K562 (cell line): ENCODE measurements around the gene MYH9. TPM values are rescaled to one million over a fixed set of nuclear protein-coding genes. Genes with fewer than 3 reads are reported as not detected.

Experiments used
- ATAC-seq: fragments of 200-7000 bp; cut with Tn5 transposase; 3 replicates; pipeline ENCODE4 v1.9.1; 2020; ENCODE audit warnings: moderate library complexity
- BruUV-seq: library from RNA; stranded (reverse); fragments of 400-500 nt; replicated peaks from 2 replicates; lab custom pipeline; 2021; lab: Mats Ljungman, UMichigan
- CTCF ChIA-PET: fragments of 300-600 bp; formaldehyde crosslinking; extraction: SDS; loops from one replicate; lab custom pipeline; 2021; ENCODE audit warnings: low intra/inter-chr PET ratio; lab: Yijun Ruan, JAX
- POLR2A ChIA-PET: fragments of 300-600, 350-650 bp; sonication (Branson Sonifier 250); formaldehyde crosslinking; extraction: SDS; loops from one replicate; lab custom pipeline; 2021; ENCODE audit warnings: antibody characterized with exemption, inconsistent platforms; lab: Yijun Ruan, JAX
- DNase-seq, 4 experiments: peaks; one replicate each; pipeline versions ENCODE4 v3.0.0 to v3.0.0-alpha.2; 2011 to 2018; ENCODE audit warnings: low spot score in 3 of 4, mixed read lengths in 3 of 4; ENCODE audit errors: extremely low read depth in 1 of 4
- FAIRE-seq: peaks from 2 replicates; lab custom pipeline; 2011; peaks lifted over from hg19 to GRCh38; lab: Jason Lieb, UNC
- H2AFZ ChIP-seq: 2 replicates; pipeline ENCODE4 v1.6.0; 2011; ENCODE audit warnings: low read depth, low read length, control low read depth, inconsistent platforms
- H3K27ac ChIP-seq: fragments of 200-600 bp; 3 replicates; pipeline ENCODE4 v1.8.0; 2011; ENCODE audit warnings: low read depth, mild to moderate bottlenecking, control low read depth, inconsistent platforms, low read length, moderate library complexity, mixed read lengths; ENCODE audit errors: extremely low read depth
- H3K27me3 ChIP-seq, 2 experiments: fragments of 300-600 bp in 1 of 2; 2 replicates in 1 of 2; 3 replicates in 1 of 2; pipeline versions ENCODE4 v1.6.0 to v1.8.0; 2011; ENCODE audit warnings: inconsistent platforms in 2 of 2, low read length in 2 of 2, mild to moderate bottlenecking in 1 of 2, mixed read lengths in 1 of 2, moderate library complexity in 1 of 2; ENCODE audit not compliant: control insufficient read depth in 2 of 2, insufficient read depth in 2 of 2
- H3K36me3 ChIP-seq: fragments of 300-600 bp; 3 replicates; pipeline ENCODE4 v1.8.0; 2011; ENCODE audit warnings: mild to moderate bottlenecking, low read length, inconsistent platforms; ENCODE audit not compliant: control insufficient read depth, insufficient read depth
- H3K4me1 ChIP-seq, 2 experiments: fragments of 200-600 bp in 1 of 2; replicated peaks in 1 of 2; 2 replicates in 1 of 2; 3 replicates in 1 of 2; pipeline versions ENCODE4 v1.5.1 to v1.8.0; 2011; ENCODE audit warnings: inconsistent platforms in 2 of 2, low read length in 2 of 2, mild to moderate bottlenecking in 1 of 2, mixed read lengths in 1 of 2, moderate library complexity in 1 of 2; ENCODE audit not compliant: control insufficient read depth in 2 of 2, insufficient read depth in 2 of 2
- H3K4me2 ChIP-seq: 2 replicates; pipeline ENCODE4 v1.6.1; 2011; ENCODE audit warnings: low read length, control low read depth, inconsistent platforms, mixed read lengths; ENCODE audit not compliant: insufficient read depth
- H3K4me3 ChIP-seq: fragments of 200-600 bp; sonication (generic), shearing (Covaris generic); 2 replicates; pipeline ENCODE4 v1.5.1; 2016; ENCODE audit warnings: control low read depth, inconsistent platforms
- H3K79me2 ChIP-seq: fragments of 200-600 bp; 3 replicates; pipeline ENCODE4 v1.8.0; 2011; ENCODE audit warnings: low read length, inconsistent platforms; ENCODE audit not compliant: control insufficient read depth, insufficient read depth
- H3K9ac ChIP-seq, 2 experiments: 2 replicates each; pipeline versions ENCODE4 v1.6.0 to v1.6.1; 2011; ENCODE audit warnings: low read depth in 2 of 2, low read length in 2 of 2, control low read depth in 1 of 2, inconsistent platforms in 1 of 2, mild to moderate bottlenecking in 1 of 2, mixed read lengths in 1 of 2; ENCODE audit not compliant: insufficient read depth in 1 of 2
- H3K9me1 ChIP-seq: one replicate; pipeline ENCODE4 v1.6.0; 2011; ENCODE audit warnings: inconsistent platforms, mild to moderate bottlenecking, low read length, moderate library complexity; ENCODE audit not compliant: control insufficient read depth, insufficient read depth
- H3K9me3 ChIP-seq: replicated peaks from 2 replicates; pipeline ENCODE4 v1.5.1; 2011; ENCODE audit warnings: low read depth, low read length, inconsistent platforms; ENCODE audit not compliant: control insufficient read depth, insufficient read depth
- H4K20me1 ChIP-seq: replicated peaks from 2 replicates; pipeline ENCODE4 v1.6.1; 2011; ENCODE audit warnings: low read length, inconsistent platforms, mixed read lengths; ENCODE audit not compliant: control insufficient read depth, insufficient read depth
- NCOA1 ChIP-seq: fragments of 450-650 bp; IDR thresholded peaks from 2 replicates; pipeline ENCODE4 v1.6.1; 2016; ENCODE audit warnings: low read depth
- NFYB ChIP-seq: IDR thresholded peaks from 2 replicates; pipeline ENCODE4 v1.6.1; 2011; ENCODE audit warnings: mild to moderate bottlenecking, moderate library complexity; ENCODE audit not compliant: insufficient read length; ENCODE audit errors: extremely low read depth
- SLC30A9 ChIP-seq: fragments of 250-450 bp; sonication (Bioruptor Pico); IDR thresholded peaks from 2 replicates; pipeline ENCODE4 v1.8.0; 2022; ENCODE audit warnings: mild to moderate bottlenecking, moderate library complexity
- ZNF121 ChIP-seq: sonication (generic); formaldehyde crosslinking; conservative IDR thresholded peaks from 2 replicates; pipeline ENCODE4 v1.8.0; 2022; ENCODE audit warnings: missing genetic modification reagents
- ZNF696 ChIP-seq: fragments of 250-450 bp; sonication (Bioruptor Pico); conservative IDR thresholded peaks from 2 replicates; pipeline ENCODE4 v1.4.0; 2020; ENCODE audit warnings: mild to moderate bottlenecking, moderate library complexity
- WGBS: fragments of 100-300 bp; shearing (Covaris generic); methylation state at CpG from one replicate; pipeline ENCODE4 v1.1.6; 2016; ENCODE audit warnings: low coverage, mixed read lengths; ENCODE audit not compliant: insufficient coverage; ENCODE audit errors: missing lambda C conversion rate; 5-methylcytosine and 5-hydroxymethylcytosine counted together
- in situ Hi-C: fragments of 300-500 bp; cut with MboI; formaldehyde crosslinking; loops from 4 replicates; pipeline ENCODE4 v1.15.0; 2018; ENCODE audit warnings: inconsistent platforms, mixed read lengths
- intact Hi-C: fragments of 100-400 bp; cut with micrococcal nuclease; formaldehyde crosslinking; loops from 2 replicates; pipeline ENCODE4 v1.14.2; 2022
- polyA plus RNA-seq, 8 experiments: library from polyadenylated mRNA; depleted of rRNA in 4 of 8; stranded (reverse) in 5 of 8; unstranded in 3 of 8; fragments of >200 nt; fragmentation: Nextera tagmentation in 2 of 8; fragmentation: Illumina TruSeq in 1 of 8; extraction: Ambion mirVana in 2 of 8; extraction: Trizol in 1 of 8; gene quantifications; 2 replicates each; pipeline versions ENCODE4 v1.2.1 to v1.2.3, GENCODE V29; 2011 to 2014; ENCODE audit warnings: inconsistent platforms in 1 of 8, missing spikeins in 1 of 8
- total RNA-seq, 7 experiments: library from RNA; depleted of rRNA in 6 of 7; stranded (reverse); fragments of >200 nt in 6 of 7; fragmentation: Illumina TruSeq in 2 of 7; extraction: Trizol in 2 of 7; gene quantifications; 2 replicates each; pipeline versions ENCODE4 v1.2.1 to v1.2.3, GENCODE V29; 2011 to 2021; ENCODE audit warnings: low replicate concordance in 1 of 7
- TF ChIP-seq, protein P1 (sequence below), 2 experiments: fragments of 450-650 bp; IDR thresholded peaks; 2 replicates each; pipeline ENCODE4 v1.6.1; 2018; ENCODE audit warnings: mild to moderate bottlenecking in 2 of 2, low read depth in 1 of 2; ENCODE audit not compliant: partially characterized antibody in 2 of 2
- TF ChIP-seq, protein P2 (sequence below): sonication (generic); formaldehyde crosslinking; IDR thresholded peaks from 2 replicates; pipeline ENCODE4 v1.8.0; 2022; ENCODE audit warnings: missing genetic modification reagents, mild to moderate bottlenecking, borderline replicate concordance

Gene MYH9
- total and polyA plus RNA-seq, 9 of the 15 experiments (the other 6 are each of a cell fraction or from before 2014, with no cell fraction given), result 0.71 to 111 (median 24.6) TPM

DNA sequence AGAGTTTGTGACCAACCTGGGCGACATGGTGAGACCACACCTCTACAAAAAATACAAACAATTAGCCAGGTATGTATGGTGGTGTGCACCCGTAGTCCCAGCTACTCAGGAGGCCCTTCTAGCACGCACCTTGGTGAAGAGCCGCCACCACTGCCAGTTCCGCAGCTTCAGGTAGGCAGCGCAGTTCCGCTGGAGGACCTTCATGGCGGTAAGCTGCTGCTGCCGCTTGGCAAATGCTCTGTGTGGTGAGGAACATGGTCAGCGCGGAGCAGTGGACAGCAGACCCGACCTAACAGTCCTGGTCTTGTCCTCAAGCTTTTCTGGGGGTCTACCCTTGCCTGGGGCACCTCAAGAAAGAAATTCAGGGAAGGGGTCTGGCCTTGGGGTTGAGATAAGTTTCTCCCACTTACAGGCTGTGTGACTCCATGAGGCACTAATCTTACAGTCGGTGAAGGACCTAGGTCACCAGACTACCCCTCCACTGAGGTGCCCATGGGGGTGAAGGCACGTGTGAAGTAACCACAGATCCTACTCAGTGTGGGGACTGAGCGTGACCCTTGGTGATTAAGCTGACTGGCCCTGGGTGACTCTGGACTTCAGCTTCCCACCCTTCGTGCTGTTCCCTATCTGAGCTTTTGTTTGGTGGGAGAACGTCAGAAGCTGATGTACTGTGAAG is 85.2 kb downstream of the MYH9 start:
- Histone ChIP-seq H3K4me2 (no peak overlapping the region), H3K9me1 (no peaks in the 10 kb centered on the region), H3K9ac (no peak overlapping the region), H2AFZ (no peak overlapping the region), H3K79me2 (no peaks in the 10 kb centered on the region), H3K9me3 (no peaks in the 10 kb centered on the region), H3K27me3 (no peaks in the 10 kb centered on the region), H3K36me3 (peaks cover 89% of the 10 kb centered on the region; the same call in 2 of the 3 replicates), H3K4me3 (no peak overlapping the region), H4K20me1 (no peaks in the 10 kb centered on the region; the same call in 1 of the 2 replicates), H3K27ac (no peak overlapping the region), H3K4me1 (no peaks in the 10 kb centered on the region)
- FAIRE-seq (no peak), DNase-seq (no peak), ATAC-seq (no peak)
- BruUV-seq, result no TSS peak
- TF ChIP-seq NFYB (no peak), ZNF696 (no peak), SLC30A9 (no peak), ZNF121 (CRISPR knock-in tag) (no peak), NCOA1 (no peak)
- TF ChIP-seq, protein P1, sequence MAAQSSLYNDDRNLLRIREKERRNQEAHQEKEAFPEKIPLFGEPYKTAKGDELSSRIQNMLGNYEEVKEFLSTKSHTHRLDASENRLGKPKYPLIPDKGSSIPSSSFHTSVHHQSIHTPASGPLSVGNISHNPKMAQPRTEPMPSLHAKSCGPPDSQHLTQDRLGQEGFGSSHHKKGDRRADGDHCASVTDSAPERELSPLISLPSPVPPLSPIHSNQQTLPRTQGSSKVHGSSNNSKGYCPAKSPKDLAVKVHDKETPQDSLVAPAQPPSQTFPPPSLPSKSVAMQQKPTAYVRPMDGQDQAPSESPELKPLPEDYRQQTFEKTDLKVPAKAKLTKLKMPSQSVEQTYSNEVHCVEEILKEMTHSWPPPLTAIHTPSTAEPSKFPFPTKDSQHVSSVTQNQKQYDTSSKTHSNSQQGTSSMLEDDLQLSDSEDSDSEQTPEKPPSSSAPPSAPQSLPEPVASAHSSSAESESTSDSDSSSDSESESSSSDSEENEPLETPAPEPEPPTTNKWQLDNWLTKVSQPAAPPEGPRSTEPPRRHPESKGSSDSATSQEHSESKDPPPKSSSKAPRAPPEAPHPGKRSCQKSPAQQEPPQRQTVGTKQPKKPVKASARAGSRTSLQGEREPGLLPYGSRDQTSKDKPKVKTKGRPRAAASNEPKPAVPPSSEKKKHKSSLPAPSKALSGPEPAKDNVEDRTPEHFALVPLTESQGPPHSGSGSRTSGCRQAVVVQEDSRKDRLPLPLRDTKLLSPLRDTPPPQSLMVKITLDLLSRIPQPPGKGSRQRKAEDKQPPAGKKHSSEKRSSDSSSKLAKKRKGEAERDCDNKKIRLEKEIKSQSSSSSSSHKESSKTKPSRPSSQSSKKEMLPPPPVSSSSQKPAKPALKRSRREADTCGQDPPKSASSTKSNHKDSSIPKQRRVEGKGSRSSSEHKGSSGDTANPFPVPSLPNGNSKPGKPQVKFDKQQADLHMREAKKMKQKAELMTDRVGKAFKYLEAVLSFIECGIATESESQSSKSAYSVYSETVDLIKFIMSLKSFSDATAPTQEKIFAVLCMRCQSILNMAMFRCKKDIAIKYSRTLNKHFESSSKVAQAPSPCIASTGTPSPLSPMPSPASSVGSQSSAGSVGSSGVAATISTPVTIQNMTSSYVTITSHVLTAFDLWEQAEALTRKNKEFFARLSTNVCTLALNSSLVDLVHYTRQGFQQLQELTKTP (IDR thresholded peaks at IDR 0.05; ENCODE audit: low read depth in 1 of 2, partially characterized antibody in 2 of 2), result no peak
- TF ChIP-seq, protein P2, sequence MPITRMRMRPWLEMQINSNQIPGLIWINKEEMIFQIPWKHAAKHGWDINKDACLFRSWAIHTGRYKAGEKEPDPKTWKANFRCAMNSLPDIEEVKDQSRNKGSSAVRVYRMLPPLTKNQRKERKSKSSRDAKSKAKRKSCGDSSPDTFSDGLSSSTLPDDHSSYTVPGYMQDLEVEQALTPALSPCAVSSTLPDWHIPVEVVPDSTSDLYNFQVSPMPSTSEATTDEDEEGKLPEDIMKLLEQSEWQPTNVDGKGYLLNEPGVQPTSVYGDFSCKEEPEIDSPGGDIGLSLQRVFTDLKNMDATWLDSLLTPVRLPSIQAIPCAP, result no peak
- intact Hi-C loops (loop anchor here (5.0 kb wide), 1 partner anchor 170 kb away; no protein-coding TSS in a partner anchor), in situ Hi-C loops (no loop called here)
- ChIA-PET POLR2A (interaction anchor here (1.1 to 1.9 kb wide), 2 partner anchors 26 to 168 kb away, joined by 3 to 5 read pairs; no protein-coding TSS in a partner anchor), CTCF (interaction anchor here (1.0 to 2.4 kb wide), 3 partner anchors 146 to 183 kb away, joined by 3 to 18 read pairs (median 5); no protein-coding TSS in a partner anchor)
- 91% methylated on average over 13 of the region's 17 CpGs for WGBS
